Fibroblast of the aortic adventitia (primary cell): Measurements from ENCODE around the gene OTC. TPM values are rescaled to one million over a fixed set of nuclear protein-coding genes. Genes with fewer than 3 reads are reported as not detected.
A peak's percentile ranks its signal among the peaks of the same experiment; 100 is the strongest.

Experiments
- DNase-seq: peaks from one replicate; pipeline ENCODE4 v3.0.0-alpha.2; 2010; ENCODE audit warnings: low read depth
- H3K4me3 ChIP-seq: 2 replicates; pipeline ENCODE4 v1.5.1; 2011; ENCODE audit warnings: low read depth, mild to moderate bottlenecking, control low read depth, low read length, moderate library complexity
- total RNA-seq: library from RNA; depleted of rRNA; stranded (reverse); fragments of >200 nt; gene quantifications from 2 replicates; pipeline ENCODE4 v1.2.3, GENCODE V29; 2012; ENCODE audit warnings: low replicate concordance
- TF ChIP-seq, protein P1 (sequence below): IDR thresholded peaks from 2 replicates; pipeline ENCODE4 v1.5.1; 2011; ENCODE audit warnings: mild to moderate bottlenecking, low read length, control low read depth, inconsistent platforms; ENCODE audit not compliant: insufficient read depth

Gene OTC
- total RNA-seq, 1 donor, result not detected

DNA sequence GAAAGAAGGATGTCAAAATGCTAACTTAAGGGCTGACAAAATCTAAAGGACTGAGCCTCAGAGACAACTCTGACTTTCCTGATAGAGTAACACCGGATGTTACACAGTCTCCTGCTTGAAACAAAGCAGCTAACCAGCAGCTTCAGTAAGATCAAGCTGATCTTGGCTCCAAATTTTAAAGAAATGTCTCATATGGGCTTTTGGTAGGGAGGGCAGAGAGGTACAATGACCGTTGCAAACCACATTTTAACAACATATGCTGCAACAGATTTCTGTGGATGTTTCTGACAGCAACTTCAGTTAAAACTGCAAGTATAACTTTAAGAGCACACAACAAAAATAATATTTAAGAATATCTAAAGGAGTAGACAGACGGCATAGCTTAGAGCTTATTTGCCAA lies 34.2 kb upstream of the OTC start:
- TF ChIP-seq, protein P1, sequence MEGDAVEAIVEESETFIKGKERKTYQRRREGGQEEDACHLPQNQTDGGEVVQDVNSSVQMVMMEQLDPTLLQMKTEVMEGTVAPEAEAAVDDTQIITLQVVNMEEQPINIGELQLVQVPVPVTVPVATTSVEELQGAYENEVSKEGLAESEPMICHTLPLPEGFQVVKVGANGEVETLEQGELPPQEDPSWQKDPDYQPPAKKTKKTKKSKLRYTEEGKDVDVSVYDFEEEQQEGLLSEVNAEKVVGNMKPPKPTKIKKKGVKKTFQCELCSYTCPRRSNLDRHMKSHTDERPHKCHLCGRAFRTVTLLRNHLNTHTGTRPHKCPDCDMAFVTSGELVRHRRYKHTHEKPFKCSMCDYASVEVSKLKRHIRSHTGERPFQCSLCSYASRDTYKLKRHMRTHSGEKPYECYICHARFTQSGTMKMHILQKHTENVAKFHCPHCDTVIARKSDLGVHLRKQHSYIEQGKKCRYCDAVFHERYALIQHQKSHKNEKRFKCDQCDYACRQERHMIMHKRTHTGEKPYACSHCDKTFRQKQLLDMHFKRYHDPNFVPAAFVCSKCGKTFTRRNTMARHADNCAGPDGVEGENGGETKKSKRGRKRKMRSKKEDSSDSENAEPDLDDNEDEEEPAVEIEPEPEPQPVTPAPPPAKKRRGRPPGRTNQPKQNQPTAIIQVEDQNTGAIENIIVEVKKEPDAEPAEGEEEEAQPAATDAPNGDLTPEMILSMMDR, result no peak
- no peak overlapping the region for H3K4me3 ChIP-seq
- DNase-seq, result no peak

DNA sequence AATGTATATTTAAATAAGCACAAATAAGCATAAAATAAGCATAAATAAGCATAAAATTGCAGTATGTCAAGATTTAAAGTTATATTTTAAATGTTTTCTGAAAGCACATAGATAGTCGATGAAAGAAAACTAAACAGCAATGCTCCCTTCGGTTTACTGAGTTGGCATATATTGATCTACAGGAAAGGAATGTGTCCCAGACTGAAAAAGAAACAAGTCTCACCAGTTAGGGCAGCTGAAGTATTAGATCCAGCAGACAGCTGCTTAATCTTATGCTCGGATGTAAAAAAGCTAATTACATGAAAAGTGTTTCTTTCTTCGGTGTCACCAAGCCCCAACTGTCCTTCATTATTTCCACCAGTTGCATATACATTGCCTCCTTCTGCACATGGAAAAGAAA lies 33.8 kb upstream of the OTC start:
- TF ChIP-seq, protein P1, result no peak
- DNase-seq, result no peak
- H3K4me3 ChIP-seq, result no peak overlapping the region

DNA sequence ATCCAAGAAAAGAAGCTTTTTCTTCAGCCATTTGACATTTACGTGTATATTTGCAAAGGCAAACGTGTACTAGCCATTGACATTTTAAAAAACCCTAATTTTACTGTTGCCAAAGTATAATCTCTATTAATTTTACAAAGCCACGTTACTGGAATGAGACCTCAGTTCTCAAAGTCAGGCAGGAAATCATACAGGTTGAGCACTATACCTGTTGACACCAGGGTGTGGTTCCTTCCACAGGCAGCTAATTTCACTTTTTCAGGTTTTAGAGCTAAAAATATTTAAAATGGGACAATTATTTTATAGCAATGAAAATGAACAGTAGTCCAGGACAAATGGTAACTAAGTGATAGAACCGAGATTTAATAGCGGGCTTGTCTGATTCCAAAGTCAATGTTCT lies 31.6 kb upstream of the OTC start:
- no peak overlapping the region for H3K4me3 ChIP-seq
- TF ChIP-seq, protein P1, result no peak
- DNase-seq, result no peak

DNA sequence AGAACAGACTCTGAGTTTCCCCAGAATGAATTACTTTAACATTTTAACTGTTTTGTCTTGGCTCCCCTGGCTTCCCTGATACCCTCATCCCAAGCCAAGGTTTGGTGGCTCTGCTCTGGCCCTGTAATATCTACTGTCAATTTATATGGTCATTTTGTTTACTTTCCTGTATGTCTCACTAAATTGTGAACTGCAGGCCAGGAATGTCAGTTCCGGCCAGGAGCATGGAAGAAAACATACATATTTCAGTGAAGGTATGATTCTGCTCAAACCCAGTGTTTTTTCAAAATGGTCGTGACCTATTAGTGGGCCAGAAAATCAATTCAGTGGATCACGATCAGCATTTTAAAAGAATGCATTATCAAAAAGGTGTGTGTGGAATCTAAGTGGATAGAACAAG lies 26.3 kb upstream of the OTC start:
- DNase-seq, result no peak
- H3K4me3 ChIP-seq, result peak overlapping the region; percentile 77
- TF ChIP-seq, protein P1, result no peak

DNA sequence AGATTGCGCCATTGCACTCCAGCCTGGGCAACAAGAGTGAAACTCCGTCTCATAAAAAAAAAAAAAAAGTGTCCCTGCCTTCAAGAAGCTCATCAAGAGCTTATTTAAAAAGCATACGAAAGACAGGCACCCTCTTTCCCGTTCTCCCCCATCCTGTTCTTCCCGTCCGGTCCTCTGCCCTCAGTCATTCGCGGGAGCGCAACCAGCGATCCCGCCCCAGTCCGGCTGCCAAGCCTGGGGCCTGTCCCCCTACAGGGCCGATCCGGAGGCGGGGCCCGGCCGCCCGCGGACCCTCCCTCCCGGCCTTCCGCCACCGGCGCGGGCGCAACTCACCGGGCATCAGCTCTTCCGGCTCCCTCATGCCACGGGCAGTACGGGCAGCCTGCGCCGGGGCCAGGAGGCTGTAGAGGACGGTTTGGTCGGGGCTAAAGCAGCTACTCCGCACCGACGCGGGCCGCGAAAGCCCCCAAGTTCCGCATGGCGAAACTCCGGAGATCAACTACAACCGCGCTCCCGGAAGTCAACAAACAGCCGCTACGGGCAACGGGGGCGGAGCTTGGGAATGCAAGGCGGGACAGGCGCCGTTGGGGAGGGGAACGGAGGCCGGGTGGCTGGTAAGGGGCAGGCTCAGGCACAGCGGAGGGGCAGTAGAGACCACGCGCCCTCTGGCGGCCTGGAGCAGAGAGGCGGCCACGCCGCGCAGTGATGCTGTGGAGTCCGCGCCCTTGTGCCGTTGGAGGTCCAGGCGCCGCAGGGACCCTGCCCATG lies 25.2 kb upstream of the OTC start, which contains the start of gene RPGR:
Gene RPGR, minus strand, starts transcription at position 503 of the 768 bp plus-strand sequence. Its CDS starts 142 bp downstream, at position 361.
- H3K4me3 ChIP-seq, result peak within 1 kb of the TSS; percentile 77
- TF ChIP-seq, protein P1, result peak; percentile 75
- DNase-seq, result peak; percentile 91

DNA sequence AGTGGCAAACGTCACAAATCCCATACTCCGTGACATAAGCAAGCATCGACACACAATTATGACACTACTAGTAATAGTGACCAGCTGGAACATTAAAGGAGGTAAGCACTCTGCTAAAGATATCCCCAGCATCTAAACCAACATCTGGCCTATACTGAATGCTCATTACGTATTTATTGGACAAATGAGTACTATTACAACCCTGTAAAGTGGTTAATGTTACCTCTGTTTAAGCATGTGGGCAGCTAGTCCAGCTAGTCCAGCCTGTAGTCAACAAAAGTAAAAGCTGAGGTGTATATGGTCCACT lies 24.7 kb upstream of the OTC start:
- H3K4me3 ChIP-seq, result peak overlapping the region; percentile 46
- TF ChIP-seq, protein P1, result no peak
- DNase-seq, result no peak

DNA sequence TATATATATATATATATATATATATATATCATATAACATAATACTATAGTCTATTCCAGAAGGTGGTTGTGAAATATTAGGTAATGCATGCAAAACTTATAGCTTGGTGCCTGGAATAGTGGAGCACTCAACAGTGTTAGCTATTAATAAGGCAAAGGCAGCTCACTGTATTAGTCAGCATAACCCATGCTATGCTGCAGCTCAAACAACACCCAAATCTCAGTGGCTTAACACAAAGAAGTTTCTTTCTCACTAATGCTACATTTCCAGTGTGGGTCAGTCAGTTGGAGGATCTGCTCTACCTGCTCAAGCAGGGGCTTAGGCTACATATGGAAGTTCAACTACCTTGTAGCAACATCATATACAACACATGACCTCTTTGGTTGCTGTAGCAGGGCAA lies 19.9 kb upstream of the OTC start:
- DNase-seq, result no peak
- no peak overlapping the region for H3K4me3 ChIP-seq
- TF ChIP-seq, protein P1, result no peak
